GM18951 (cell line): Measurements from ENCODE around the gene MRPS2.
"Not testable (repeated sequence)": the region's sequence is repeated elsewhere in the genome, so short reads cannot be mapped to it uniquely, and the experiment has no call there.

Experiments used
- POLR2A ChIP-seq: IDR thresholded peaks from 4 replicates; pipeline ENCODE4 v1.6.1; 2011; ENCODE audit warnings: mild to moderate bottlenecking; ENCODE audit not compliant: insufficient read length, insufficient read depth; ENCODE audit errors: extremely low read depth
- in situ Hi-C: fragments of 300-500 bp; cut with MboI; formaldehyde crosslinking; loops from one replicate; pipeline ENCODE4 v1.12.0; 2022; ENCODE audit warnings: low sequenced_read_pairs, mixed read lengths, inconsistent platforms; ENCODE audit not compliant: unreplicated experiment

MRPS2 gene

DNA sequence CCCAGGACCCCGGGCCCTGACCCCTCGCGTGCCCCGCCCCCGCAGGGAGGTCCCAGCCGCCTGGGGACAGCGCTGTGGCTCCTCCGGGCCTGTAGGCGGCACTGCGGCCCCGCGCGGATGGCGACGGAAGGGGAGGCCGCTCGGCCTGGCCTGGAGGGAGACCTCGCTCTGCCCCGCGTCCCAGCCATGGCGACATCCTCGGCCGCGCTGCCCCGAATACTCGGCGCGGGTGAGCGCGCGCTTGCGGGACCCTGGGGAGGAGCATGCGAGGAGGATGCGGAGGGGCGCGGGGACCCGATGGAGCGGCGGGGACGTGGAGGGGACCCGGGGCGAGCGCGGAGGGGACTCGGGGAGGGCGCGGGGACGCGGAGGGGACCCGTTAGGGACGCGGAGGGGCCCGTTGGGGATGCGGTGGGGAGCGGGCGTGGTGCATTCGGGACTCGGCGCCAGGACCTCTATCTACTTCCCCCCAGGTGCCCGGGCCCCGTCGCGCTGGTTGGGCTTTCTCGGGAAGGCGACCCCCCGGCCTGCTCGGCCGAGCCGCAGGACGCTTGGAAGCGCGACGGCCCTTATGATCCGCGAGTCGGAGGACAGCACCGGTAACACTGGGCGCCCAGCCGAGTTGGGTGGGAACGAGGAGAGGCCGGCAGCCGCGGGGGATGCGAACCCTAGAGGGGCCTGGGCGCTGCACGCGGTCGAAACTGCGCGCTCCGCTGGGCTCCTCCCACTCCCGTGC lies at the start of gene MRPS2:
Gene MRPS2, plus strand, starts transcription at position 158 of the 736 bp plus-strand sequence. Its CDS starts 29 bp downstream, at position 187.
- in situ Hi-C loops = no loop called here
- TF ChIP-seq POLR2A = peak; percentile 79

- in situ Hi-C loops = no loop called here
- no peak for TF ChIP-seq POLR2A
Observed at GRCh38 chr9:135450956-135451355, 49.5 kb upstream of the MRPS2 start.

DNA sequence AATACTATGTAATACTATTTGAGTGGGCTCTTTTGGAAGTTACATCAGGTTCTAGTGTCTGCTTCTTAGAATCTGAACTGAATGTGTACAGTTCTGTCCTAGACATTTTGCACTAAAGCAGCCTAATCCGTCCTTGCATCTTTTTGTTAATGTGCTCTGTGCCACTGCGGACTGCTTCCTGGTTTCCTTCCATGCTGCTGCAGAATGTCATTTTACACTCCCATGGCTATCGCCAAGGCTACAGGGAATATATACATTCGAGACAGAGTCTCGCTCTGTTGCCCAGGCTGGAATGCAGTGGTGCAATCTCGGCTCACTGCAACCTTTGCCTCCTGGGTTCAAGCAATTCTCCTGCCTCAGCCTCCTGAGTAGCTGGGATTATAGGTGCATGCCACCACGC lies 48.6 kb upstream of the MRPS2 start:
- in situ Hi-C loops = not testable (repeated sequence)

DNA sequence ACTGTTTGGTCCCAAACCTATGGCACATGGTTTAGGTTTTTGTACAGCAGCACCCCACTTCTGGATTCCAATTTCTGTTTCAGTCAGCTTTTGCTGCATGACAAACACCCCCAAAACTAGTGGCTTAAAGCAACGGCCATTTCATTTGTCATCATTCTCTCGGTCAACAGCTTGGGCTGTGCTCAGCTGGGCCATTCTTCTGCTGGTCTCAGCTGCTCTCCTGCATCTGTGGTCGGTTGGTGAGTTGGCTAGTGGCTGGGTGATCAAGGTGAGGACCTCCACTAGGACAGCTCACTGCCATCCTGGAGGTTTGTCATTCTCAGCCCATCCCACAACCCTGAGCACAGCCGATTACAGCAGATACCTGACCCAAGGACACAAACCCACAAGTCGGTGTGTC lies 45.7 kb upstream of the MRPS2 start:
- TF ChIP-seq POLR2A = no peak
- in situ Hi-C loops = no loop called here

DNA sequence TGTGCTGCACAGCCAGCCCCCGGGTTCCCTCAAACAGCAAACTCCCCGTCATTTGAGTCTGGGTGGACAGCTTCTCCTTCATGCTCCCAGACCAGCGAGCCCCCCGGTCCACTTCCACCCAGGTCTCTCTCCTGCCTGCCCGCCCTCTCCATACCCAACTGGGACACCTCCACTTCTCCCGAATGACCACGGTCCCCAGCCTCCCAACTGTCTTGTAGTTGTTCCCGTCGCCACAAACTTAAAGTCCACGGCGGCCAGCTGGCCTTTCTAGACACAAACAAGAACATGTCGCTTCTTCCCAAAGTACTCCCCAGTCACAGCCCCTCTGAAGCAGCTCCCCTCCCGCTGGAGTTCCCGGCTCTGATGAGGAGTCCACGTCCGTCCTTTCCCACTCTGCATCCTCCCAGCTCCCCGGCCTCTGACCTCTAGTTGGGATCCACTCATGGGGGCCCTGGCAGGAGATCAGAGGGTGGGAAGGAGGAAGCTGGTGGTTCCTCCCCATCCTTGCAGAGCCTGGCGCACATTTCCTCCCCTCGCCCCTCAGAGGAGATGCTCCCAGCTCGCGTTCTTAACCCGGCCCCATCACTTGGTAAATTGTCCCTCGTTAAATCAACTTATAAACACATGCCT lies 45.0 kb upstream of the MRPS2 start:
- no peak for TF ChIP-seq POLR2A
- in situ Hi-C loops = no loop called here

GRCh38 chr9:135456436-135457104 lies 43.9 kb upstream of the MRPS2 start:
- TF ChIP-seq POLR2A = no peak
- in situ Hi-C loops = no loop called here

- in situ Hi-C loops = not testable (repeated sequence)
Observed at GRCh38 chr9:135458478-135458877, 42.0 kb upstream of the MRPS2 start.

GRCh38 chr9:135461936-135462335 lies 38.5 kb upstream of the MRPS2 start:
- TF ChIP-seq POLR2A = no peak
- in situ Hi-C loops = no loop called here

- no peak for TF ChIP-seq POLR2A
- in situ Hi-C loops = no loop called here
Observed at GRCh38 chr9:135463140-135463539, 37.3 kb upstream of the MRPS2 start.

- TF ChIP-seq POLR2A = no peak
- in situ Hi-C loops = no loop called here
Observed at GRCh38 chr9:135464181-135464580, 36.3 kb upstream of the MRPS2 start.

DNA sequence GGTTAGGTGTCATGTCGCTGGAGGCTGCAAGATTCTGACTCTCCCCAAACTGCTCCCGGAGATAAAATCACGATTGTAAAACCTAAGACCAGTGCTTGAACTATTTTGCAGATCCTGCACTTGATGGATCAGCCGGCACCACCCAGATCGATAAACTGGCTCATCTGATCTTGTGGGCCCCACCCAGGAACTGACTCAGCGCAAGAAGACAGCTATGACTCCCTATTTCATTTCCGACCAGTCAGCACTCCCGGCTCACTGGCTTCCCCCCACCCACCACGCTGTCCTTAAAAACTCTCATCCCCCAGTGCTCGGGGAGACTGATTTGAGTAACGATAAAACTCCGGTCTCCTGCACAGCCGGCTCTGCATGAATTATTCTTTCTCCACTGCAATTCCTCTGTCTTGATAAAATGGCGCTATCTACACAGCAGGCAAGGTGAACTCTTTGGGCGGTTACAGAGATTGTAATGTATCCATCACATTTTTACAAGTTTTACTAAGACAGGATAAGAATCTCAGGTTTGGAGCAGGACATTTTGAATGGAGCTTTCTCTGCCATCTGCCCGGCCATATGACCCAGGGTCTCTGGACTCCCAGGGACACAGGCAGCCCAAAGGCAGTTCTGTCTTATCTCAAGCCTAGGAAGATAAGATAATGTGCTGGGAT lies 31.5 kb upstream of the MRPS2 start:
- in situ Hi-C loops = no loop called here
- no peak for TF ChIP-seq POLR2A

DNA sequence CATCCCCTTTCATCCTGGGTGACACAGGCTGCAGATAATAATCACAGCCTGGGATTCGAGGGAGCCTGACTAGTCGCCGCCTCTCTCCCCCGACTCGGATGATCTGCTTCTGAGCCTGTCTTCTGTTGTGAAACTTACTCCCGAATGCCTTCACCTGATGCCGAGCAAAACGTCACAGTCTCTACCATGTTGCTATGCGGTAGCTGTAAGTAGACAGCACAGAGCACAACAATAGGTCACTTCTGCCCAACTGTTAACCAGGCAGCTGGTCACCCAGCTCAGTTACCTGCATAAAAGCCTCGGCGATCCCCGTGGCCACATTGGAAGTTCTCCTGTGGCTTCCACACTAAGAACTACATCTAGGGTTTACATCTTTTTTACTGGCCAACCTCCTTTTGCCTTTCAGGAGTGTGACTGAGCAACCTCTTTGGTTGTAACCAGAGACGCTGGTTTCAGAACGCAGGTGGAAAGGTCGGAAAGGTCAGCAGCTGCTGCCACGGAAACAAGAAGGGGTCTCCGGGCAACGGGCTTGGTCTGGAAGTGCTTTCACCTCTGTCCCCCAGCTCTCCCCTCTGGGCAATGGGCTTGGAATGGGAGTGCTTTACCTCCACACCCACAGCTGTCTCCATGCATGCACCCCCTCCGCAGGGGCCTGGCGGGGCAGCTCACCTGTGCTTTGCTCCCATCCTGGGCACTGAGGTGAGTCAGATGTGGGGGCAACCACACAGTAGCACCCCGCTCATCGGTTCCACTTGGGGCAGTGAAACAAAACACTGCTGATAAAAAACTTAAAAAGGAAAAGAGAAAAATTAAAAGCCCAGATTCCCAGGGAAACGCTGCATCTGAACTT lies 28.5 kb upstream of the MRPS2 start:
- no peak for TF ChIP-seq POLR2A
- in situ Hi-C loops = no loop called here

- in situ Hi-C loops = no loop called here
- no peak for TF ChIP-seq POLR2A
Observed at GRCh38 chr9:135473972-135474543, 26.4 kb upstream of the MRPS2 start.

- TF ChIP-seq POLR2A = no peak
- in situ Hi-C loops = no loop called here
Observed at GRCh38 chr9:135474915-135475314, 25.6 kb upstream of the MRPS2 start.
